SK-N-SH (cell line): ENCODE measurements around the gene WDTC1. TPM values are rescaled to one million over a fixed set of nuclear protein-coding genes. Genes with fewer than 3 reads are reported as not detected.
"Not testable (repeated sequence)": the region's sequence is repeated elsewhere in the genome, so short reads cannot be mapped to it uniquely, and the experiment has no call there.

Experiments
- CTCF ChIA-PET: fragments of 300-600, 350-600 bp; formaldehyde crosslinking; extraction: SDS; loops from one replicate; lab custom pipeline; 2021; lab: Yijun Ruan, JAX
- POLR2A ChIA-PET: fragments of 350-600 bp; sonication (Branson Sonifier 250); formaldehyde crosslinking; extraction: SDS; loops from one replicate; lab custom pipeline; 2020; ENCODE audit warnings: antibody characterized with exemption, inconsistent platforms; lab: Yijun Ruan, JAX
- DNase-seq: peaks from one replicate; pipeline ENCODE4 v3.0.0; 2012
- H2AFZ ChIP-seq: fragments of 200-600 bp; sonication (generic); 2 replicates; pipeline ENCODE4 v1.8.1; 2016; ENCODE audit warnings: antibody characterized with exemption, mild to moderate bottlenecking, low read depth
- H3F3A ChIP-seq: fragments of 200-600 bp; sonication (generic); replicated peaks from 2 replicates; pipeline ENCODE3; 2016; ENCODE audit warnings: antibody characterized with exemption, mild to moderate bottlenecking; ENCODE audit not compliant: insufficient read depth
- H3K27ac ChIP-seq, 2 experiments: fragments of 200-500 bp in 1 of 2; fragments of 200-600 bp in 1 of 2; sonication (Bioruptor generic) in 1 of 2; sonication (generic), shearing (Covaris generic) in 1 of 2; 2 replicates each; pipeline versions ENCODE4 v1.5.1 to v1.6.1; 2014 to 2016; ENCODE audit warnings: low read depth in 2 of 2, inconsistent platforms in 1 of 2, low read length in 1 of 2, mild to moderate bottlenecking in 1 of 2, mixed read lengths in 1 of 2
- H3K27me3 ChIP-seq: fragments of 200-600 bp; sonication (generic), shearing (Covaris generic); 2 replicates; pipeline ENCODE4 v1.6.1; 2016; ENCODE audit warnings: mixed run types; ENCODE audit not compliant: insufficient read depth
- H3K36me3 ChIP-seq, 2 experiments: fragments of 200-500 bp in 1 of 2; fragments of 200-600 bp in 1 of 2; sonication (Bioruptor generic) in 1 of 2; sonication (generic) in 1 of 2; replicated peaks in 1 of 2; 2 replicates each; pipeline versions ENCODE3 to v1.5.1; 2014 to 2016; ENCODE audit warnings: low read length in 1 of 2, mild to moderate bottlenecking in 1 of 2; ENCODE audit not compliant: insufficient read depth in 2 of 2, control insufficient read depth in 1 of 2
- H3K4me1 ChIP-seq, 2 experiments: fragments of 200-500 bp in 1 of 2; fragments of 200-600 bp in 1 of 2; sonication (Bioruptor generic) in 1 of 2; sonication (generic), shearing (Covaris generic) in 1 of 2; 2 replicates each; pipeline versions ENCODE4 v1.5.1 to v1.6.1; 2014 to 2016; ENCODE audit warnings: low read depth in 1 of 2, low read length in 1 of 2, mixed run types in 1 of 2; ENCODE audit not compliant: insufficient read depth in 2 of 2, control insufficient read depth in 1 of 2
- H3K4me2 ChIP-seq: fragments of 200-600 bp; sonication (generic), shearing (Covaris generic); 2 replicates; pipeline ENCODE4 v1.6.1; 2017; ENCODE audit warnings: mixed run types
- H3K4me3 ChIP-seq, 2 experiments: fragments of 200-500 bp in 1 of 2; fragments of 200-600 bp in 1 of 2; sonication (Bioruptor generic) in 1 of 2; sonication (generic), shearing (Covaris generic) in 1 of 2; 2 replicates each; pipeline versions ENCODE4 v1.5.1 to v1.8.1; 2014 to 2016; ENCODE audit warnings: low read depth in 2 of 2, inconsistent platforms in 1 of 2, low read length in 1 of 2, mild to moderate bottlenecking in 1 of 2, mixed read lengths in 1 of 2, moderate library complexity in 1 of 2
- H3K79me2 ChIP-seq: fragments of 200-600 bp; sonication (generic); 2 replicates; pipeline ENCODE4 v1.8.1; 2017; ENCODE audit warnings: mild to moderate bottlenecking; ENCODE audit not compliant: insufficient read depth
- H3K9ac ChIP-seq: fragments of 200-600 bp; sonication (generic); 2 replicates; pipeline ENCODE4 v1.6.1; 2017; ENCODE audit warnings: mixed run types
- H3K9me2 ChIP-seq: fragments of 200-600 bp; sonication (generic); 2 replicates; pipeline ENCODE4 v1.6.1; 2017; ENCODE audit warnings: mixed run types
- H3K9me3 ChIP-seq: fragments of 200-600 bp; sonication (generic); 2 replicates; pipeline ENCODE4 v1.6.1; 2017; ENCODE audit warnings: mixed run types, mild to moderate bottlenecking, moderate library complexity
- H4K20me1 ChIP-seq: fragments of 200-600 bp; sonication (generic); 2 replicates; pipeline ENCODE4 v1.6.1; 2017; ENCODE audit warnings: mild to moderate bottlenecking, mixed run types; ENCODE audit not compliant: insufficient read depth
- CHD2 ChIP-seq: fragments of 150-350 bp; IDR thresholded peaks from 2 replicates; pipeline ENCODE4 v1.6.1; 2018; ENCODE audit warnings: low read length; ENCODE audit not compliant: partially characterized antibody
- EZH2phosphoT487 ChIP-seq: fragments of 200-600 bp; sonication (generic); IDR thresholded peaks from 2 replicates; pipeline ENCODE4 v1.6.1; 2017; ENCODE audit warnings: low read depth, mixed run types, mild to moderate bottlenecking, antibody characterized with exemption, moderate library complexity, borderline replicate concordance
- FOSL2 ChIP-seq: IDR thresholded peaks from 2 replicates; pipeline ENCODE4 v1.4.0; 2012; ENCODE audit warnings: low read depth, mild to moderate bottlenecking, moderate library complexity, borderline replicate concordance
- FOXM1 ChIP-seq: IDR thresholded peaks from 2 replicates; pipeline ENCODE4 v1.4.0; 2012; ENCODE audit warnings: low read depth, mild to moderate bottlenecking
- GABPA ChIP-seq: IDR thresholded peaks from 2 replicates; pipeline ENCODE4 v1.4.0; 2012; ENCODE audit warnings: low read depth, mild to moderate bottlenecking
- GATA2 ChIP-seq: sonication (generic); formaldehyde crosslinking; IDR thresholded peaks from 2 replicates; pipeline ENCODE4 v1.5.0; 2020; ENCODE audit warnings: mild to moderate bottlenecking, missing genetic modification reagents
- RAD21 ChIP-seq: IDR thresholded peaks from 2 replicates; pipeline ENCODE4 v1.6.1; 2012; ENCODE audit warnings: mild to moderate bottlenecking, low read length
- TCF12 ChIP-seq: IDR thresholded peaks from 2 replicates; pipeline ENCODE4 v1.4.0; 2012
- TEAD4 ChIP-seq: IDR thresholded peaks from 2 replicates; pipeline ENCODE4 v1.4.0; 2012; ENCODE audit warnings: mild to moderate bottlenecking, borderline replicate concordance; ENCODE audit not compliant: insufficient read depth
- YY1 ChIP-seq: IDR thresholded peaks from 2 replicates; pipeline ENCODE4 v1.4.0; 2012; ENCODE audit warnings: low read depth, mild to moderate bottlenecking
- ZBTB33 ChIP-seq: IDR thresholded peaks from 2 replicates; pipeline ENCODE4 v1.4.0; 2012; ENCODE audit warnings: low read depth, borderline replicate concordance
- WGBS: methylation state at CpG from one replicate; pipeline ENCODE4 v1.1.6; 2017; ENCODE audit warnings: low lambda C conversion rate; 5-methylcytosine and 5-hydroxymethylcytosine counted together
- polyA plus RNA-seq, 3 experiments: library from polyadenylated mRNA; depleted of rRNA; stranded (reverse); fragments of >200 nt; gene quantifications; 2 replicates each; pipeline ENCODE4 v1.2.3, GENCODE V29; 2012

Gene WDTC1
- polyA plus RNA-seq, 1 of the 3 experiments (the other 2 are of a cell fraction): 12.0 TPM

- no peak overlapping the region for H3K4me2 ChIP-seq
- H3K79me2 ChIP-seq: peaks cover 48% of the 10 kb centered on the region
- H3K4me1 ChIP-seq: peaks cover 8 to 15% of the 10 kb centered on the region in 2 experiments; a peak in 3 of 4 replicates
- no peak overlapping the region for H3K9ac ChIP-seq
- no peaks in the 10 kb centered on the region for H3F3A ChIP-seq
- H3K27me3 ChIP-seq: no peaks in the 10 kb centered on the region
- H3K9me3 ChIP-seq: no peaks in the 10 kb centered on the region
- H2AFZ ChIP-seq: no peak overlapping the region
- no peak for DNase-seq
- H3K27ac ChIP-seq: no peak overlapping the region
- H4K20me1 ChIP-seq: no peaks in the 10 kb centered on the region
- CTCF ChIA-PET: interaction anchor here (0.7 to 2.3 kb wide), 5 partner anchors 8 to 533 kb away, joined by 3 to 6 read pairs (median 4); no protein-coding TSS in a partner anchor
- no peaks in the 10 kb centered on the region for H3K36me3 ChIP-seq
- no peaks in the 10 kb centered on the region for H3K9me2 ChIP-seq
- TF ChIP-seq GATA2 (no peak), CHD2 (no peak), TCF12 (no peak), GABPA (no peak), RAD21 (no peak), ZBTB33 (no peak), FOXM1 (no peak), TEAD4 (no peak), EZH2phosphoT487 (no peak)
- H3K4me3 ChIP-seq: no peak overlapping the region
- POLR2A ChIA-PET: interaction anchor here (0.7 kb wide), 1 partner anchor 77 kb away, joined by 7 read pairs; no protein-coding TSS in a partner anchor
These were observed 3.6 kb downstream of the WDTC1 start for GRCh38 chr1:27238032-27238431.

- H3K36me3 ChIP-seq: no peaks in the 10 kb centered on the region
- TF ChIP-seq YY1 (no peak), FOSL2 (no peak)
These were observed 7.2 kb downstream of the WDTC1 start for GRCh38 chr1:27241677-27242076.

GRCh38 chr1:27243665-27244064 lies 9.2 kb downstream of the WDTC1 start:
- H3K9me3 ChIP-seq, H2AFZ ChIP-seq, H4K20me1 ChIP-seq, H3K27me3 ChIP-seq, H3F3A ChIP-seq, H3K9ac ChIP-seq, H3K4me1 ChIP-seq, H3K36me3 ChIP-seq, H3K4me2 ChIP-seq, POLR2A ChIA-PET, H3K4me3 ChIP-seq, DNase-seq, H3K27ac ChIP-seq, H3K9me2 ChIP-seq: not testable (repeated sequence)
- H3K79me2 ChIP-seq: peaks cover 28% of the 10 kb centered on the region; the same call in 1 of the 2 replicates
- 90% methylated on average over 5 of the region's 5 CpGs for WGBS
- CTCF ChIA-PET: interaction anchor here (0.6 kb wide), 1 partner anchor 141 kb away, joined by 4 read pairs; no protein-coding TSS in a partner anchor

More at GRCh38 chr1:27241677-27242076, 7.2 kb downstream of the WDTC1 start:
- no peak overlapping the region for H3K4me3 ChIP-seq
- H4K20me1 ChIP-seq: no peaks in the 10 kb centered on the region
- H3K4me1 ChIP-seq: no peaks in the 10 kb centered on the region
- H2AFZ ChIP-seq: no peak overlapping the region
- peaks cover 32% of the 10 kb centered on the region for H3K79me2 ChIP-seq
- ChIA-PET CTCF (interaction anchor here (0.7 to 2.0 kb wide), 4 partner anchors 55 to 196 kb away, joined by 4 to 7 read pairs (median 6); no protein-coding TSS in a partner anchor), POLR2A (no interaction called here)
- H3K4me2 ChIP-seq: no peak overlapping the region
- WGBS: 96% methylated on average over 4 of the region's 4 CpGs
- no peaks in the 10 kb centered on the region for H3K9me3 ChIP-seq
- no peaks in the 10 kb centered on the region for H3K9me2 ChIP-seq
- H3K9ac ChIP-seq: no peak overlapping the region
- no peaks in the 10 kb centered on the region for H3F3A ChIP-seq
- no peak overlapping the region for H3K27ac ChIP-seq
- H3K27me3 ChIP-seq: no peaks in the 10 kb centered on the region
- DNase-seq: no peak
